GM23338 (cell line): Measurements from ENCODE around the gene RBP4. TPM values are rescaled to one million over a fixed set of nuclear protein-coding genes. Genes with fewer than 3 reads are reported as not detected.

Experiments used
- ATAC-seq: fragments of 200-7000 bp; cut with Tn5 transposase; 3 replicates; pipeline ENCODE4 v1.9.1; 2020
- DNase-seq: peaks from one replicate; pipeline ENCODE4 v3.0.0-alpha.2; 2015; ENCODE audit warnings: low spot score
- H2AFZ ChIP-seq: fragments of 200-600 bp; sonication (generic); 2 replicates; pipeline ENCODE4 v1.8.0; 2016; ENCODE audit warnings: antibody characterized with exemption, mild to moderate bottlenecking, moderate library complexity
- H3F3A ChIP-seq: fragments of 200-600 bp; sonication (generic); replicated peaks from 2 replicates; pipeline ENCODE4 v1.8.0; 2017; ENCODE audit warnings: antibody characterized with exemption, mixed run types, low read depth
- H3K27ac ChIP-seq: fragments of 200-600 bp; sonication (generic); 2 replicates; pipeline ENCODE4 v1.6.1; 2016; ENCODE audit warnings: low read depth
- H3K27me3 ChIP-seq: fragments of 200-600 bp; sonication (generic); 2 replicates; pipeline ENCODE4 v1.8.0; 2016; ENCODE audit warnings: mild to moderate bottlenecking, mixed run types, moderate library complexity; ENCODE audit not compliant: insufficient read depth
- H3K36me3 ChIP-seq: fragments of 200-600 bp; sonication (generic); 2 replicates; pipeline ENCODE4 v1.8.0; 2016; ENCODE audit warnings: mild to moderate bottlenecking; ENCODE audit not compliant: insufficient read depth
- H3K4me1 ChIP-seq: fragments of 200-600 bp; sonication (generic); 2 replicates; pipeline ENCODE4 v1.8.0; 2016; ENCODE audit warnings: mild to moderate bottlenecking, moderate library complexity; ENCODE audit not compliant: insufficient read depth
- H3K4me2 ChIP-seq: fragments of 200-600 bp; sonication (generic); 2 replicates; pipeline ENCODE4 v1.7.1; 2017; ENCODE audit warnings: mixed run types
- H3K4me3 ChIP-seq: fragments of 200-600 bp; sonication (generic); 2 replicates; pipeline ENCODE4 v1.6.1; 2016; ENCODE audit warnings: mixed run types
- H3K79me2 ChIP-seq: fragments of 200-600 bp; sonication (generic); replicated peaks from 2 replicates; pipeline ENCODE4 v1.8.0; 2017; ENCODE audit warnings: mild to moderate bottlenecking; ENCODE audit not compliant: insufficient read depth
- H3K9me2 ChIP-seq: fragments of 200-600 bp; sonication (generic); 2 replicates; pipeline ENCODE4 v1.8.0; 2017; ENCODE audit not compliant: insufficient read depth
- H4K20me1 ChIP-seq: fragments of 200-600 bp; sonication (generic); replicated peaks from 2 replicates; pipeline ENCODE4 v1.8.0; 2017; ENCODE audit warnings: mild to moderate bottlenecking; ENCODE audit not compliant: insufficient read depth
- H3K27ac Mint-ChIP-seq: 2 replicates; pipeline ENCODE4 v1.8.0; 2020; ENCODE audit warnings: inconsistent platforms, mild to moderate bottlenecking, moderate library complexity, mixed read lengths
- H3K27me3 Mint-ChIP-seq: 3 replicates; pipeline ENCODE4 v1.8.0; 2022; ENCODE audit warnings: low read depth, mild to moderate bottlenecking, moderate library complexity, mixed read lengths, inconsistent platforms; ENCODE audit not compliant: insufficient read depth, poor library complexity
- H3K36me3 Mint-ChIP-seq: 3 replicates; pipeline ENCODE4 v1.8.0; 2021; ENCODE audit warnings: low read depth, mild to moderate bottlenecking, inconsistent platforms, moderate library complexity, mixed read lengths
- H3K4me1 Mint-ChIP-seq: 3 replicates; pipeline ENCODE4 v1.8.0; 2020; ENCODE audit warnings: mild to moderate bottlenecking, inconsistent platforms, mixed read lengths
- H3K4me3 Mint-ChIP-seq: 3 replicates; pipeline ENCODE4 v1.8.0; 2021; ENCODE audit warnings: moderate library complexity, mild to moderate bottlenecking, inconsistent platforms, mixed read lengths
- H3K9me3 Mint-ChIP-seq: 3 replicates; pipeline ENCODE4 v1.8.0; 2020; ENCODE audit warnings: moderate library complexity, mild to moderate bottlenecking, inconsistent platforms, mixed read lengths
- CREB1 ChIP-seq: fragments of 250-450 bp; sonication (Bioruptor Pico); IDR thresholded peaks from 2 replicates; pipeline ENCODE4 v1.5.0; 2020; ENCODE audit warnings: low read depth, mild to moderate bottlenecking, moderate library complexity
- ETS1 ChIP-seq: IDR thresholded peaks from 2 replicates; pipeline ENCODE4 v1.6.1; 2016; ENCODE audit warnings: antibody characterized with exemption
- EZH2 ChIP-seq: fragments of 200-600 bp; sonication (generic); IDR thresholded peaks from one replicate; pipeline ENCODE4 v1.8.0; 2017; ENCODE audit warnings: antibody characterized with exemption, mild to moderate bottlenecking, low read depth; ENCODE audit not compliant: unreplicated experiment
- EZH2phosphoT487 ChIP-seq: fragments of 200-600 bp; sonication (generic); IDR thresholded peaks from one replicate; pipeline ENCODE4 v1.8.1; 2018; ENCODE audit warnings: antibody characterized with exemption; ENCODE audit not compliant: unreplicated experiment
- JUNB ChIP-seq: IDR thresholded peaks from one replicate; pipeline ENCODE4 v1.6.1; 2016; ENCODE audit warnings: antibody characterized with exemption; ENCODE audit not compliant: unreplicated experiment
- STAT1 ChIP-seq: IDR thresholded peaks from one replicate; pipeline ENCODE4 v1.6.1; 2016; ENCODE audit warnings: antibody characterized with exemption; ENCODE audit not compliant: unreplicated experiment
- ZNF462 ChIP-seq: fragments of 250-450 bp; sonication (Bioruptor Pico); IDR thresholded peaks from 2 replicates; pipeline ENCODE4 v1.5.0; 2020; ENCODE audit warnings: mild to moderate bottlenecking, moderate library complexity
- polyA plus RNA-seq: library from polyadenylated mRNA; unstranded; fragments of >200 nt; fragmentation: Nextera tagmentation; extraction: Ambion mirVana; gene quantifications from 2 replicates; pipeline ENCODE4 v1.2.1, GENCODE V29; 2016
- total RNA-seq: library from RNA; depleted of rRNA; stranded (reverse); fragments of >200 nt; shearing (Covaris generic); gene quantifications from 2 replicates; pipeline ENCODE4 v1.2.3, GENCODE V29; 2014

RBP4 gene
- total and polyA plus RNA-seq, 2 experiments from 2014 or later, result 0.79 to 1.0 TPM

GRCh38 chr10:93615576-93616235, 14.7 kb upstream of the RBP4 start (continued):
- TF ChIP-seq EZH2phosphoT487 (no peak), EZH2 (no peak), ETS1 (no peak)

- no peak for DNase-seq
- H4K20me1 ChIP-seq, result no peaks in the 10 kb centered on the region
- no peak overlapping the region for H2AFZ ChIP-seq
- TF ChIP-seq JUNB, result no peak
- Mint-ChIP-seq H3K9me3 (no peaks in the 10 kb centered on the region), H3K27ac (no peak overlapping the region), H3K36me3 (no peaks in the 10 kb centered on the region), H3K27me3 (peaks cover 2% of the 10 kb centered on the region), H3K4me1 (peaks cover 11% of the 10 kb centered on the region), H3K4me3 (no peak overlapping the region)
- H3K9me2 ChIP-seq, result no peaks in the 10 kb centered on the region
- no peak overlapping the region for H3K4me2 ChIP-seq
- H3K27ac ChIP-seq, result no peak overlapping the region
- ATAC-seq, result no peak
- no peaks in the 10 kb centered on the region for H3F3A ChIP-seq
- no peaks in the 10 kb centered on the region for H3K36me3 ChIP-seq
- no peaks in the 10 kb centered on the region for H3K27me3 ChIP-seq
- H3K4me1 ChIP-seq, result no peaks in the 10 kb centered on the region; the same call in 1 of the 2 replicates
- no peaks in the 10 kb centered on the region for H3K79me2 ChIP-seq
- no peak overlapping the region for H3K4me3 ChIP-seq
These were observed 13.2 kb upstream of the RBP4 start for GRCh38 chr10:93614101-93614825.

- Mint-ChIP-seq H3K36me3 (no peaks in the 10 kb centered on the region), H3K9me3 (no peaks in the 10 kb centered on the region), H3K4me1 (peaks cover 11% of the 10 kb centered on the region), H3K4me3 (no peak overlapping the region), H3K27ac (no peak overlapping the region), H3K27me3 (peaks cover 2% of the 10 kb centered on the region)
- H4K20me1 ChIP-seq, result no peaks in the 10 kb centered on the region
- H3F3A ChIP-seq, result no peaks in the 10 kb centered on the region
- no peaks in the 10 kb centered on the region for H3K36me3 ChIP-seq
- no peak overlapping the region for H3K4me3 ChIP-seq
- H3K9me2 ChIP-seq, result no peaks in the 10 kb centered on the region
- DNase-seq (no peak), ATAC-seq (no peak)
- no peaks in the 10 kb centered on the region for H3K79me2 ChIP-seq
- H3K27ac ChIP-seq, result no peak overlapping the region
- H3K4me1 ChIP-seq, result no peaks in the 10 kb centered on the region; the same call in 1 of the 2 replicates
- H2AFZ ChIP-seq, result no peak overlapping the region
- H3K27me3 ChIP-seq, result no peaks in the 10 kb centered on the region
- H3K4me2 ChIP-seq, result no peak overlapping the region
- TF ChIP-seq STAT1, result no peak
- TF ChIP-seq ZNF462 (CRISPR knock-in tag), result no peak
- no peak for TF ChIP-seq JUNB
- no peak for TF ChIP-seq CREB1 (CRISPR knock-in tag)
These were observed 12.1 kb upstream of the RBP4 start for GRCh38 chr10:93613126-93613525.
